ENCODE measurements around the gene NUP210. TPM values are rescaled to one million over a fixed set of nuclear protein-coding genes. Genes with fewer than 3 reads are reported as not detected.

NUP210 gene
- total and polyA plus RNA-seq, 2 experiments from 2014 or later: 6.7 to 8.4 TPM

GRCh38 chr3:13335503-13335902 lies 84.6 kb downstream of the NUP210 start:
- no peak overlapping the region for H3K4me3 ChIP-seq
- 94% methylated on average over 16 of the region's 16 CpGs for WGBS (ENCODE audit: low lambda C conversion rate, missing lambda C conversion rate)
- no peaks in the 10 kb centered on the region for H4K20me1 ChIP-seq (ENCODE audit: insufficient read depth, poor library complexity, severe bottlenecking)
- no peaks in the 10 kb centered on the region for H3K79me2 ChIP-seq
- no peak overlapping the region for H3K4me2 ChIP-seq
- no peak for DNase-seq (ENCODE audit: low spot score)
- no peak overlapping the region for H3K27ac ChIP-seq
- no peak overlapping the region for H2AFZ ChIP-seq
- H3K27me3 ChIP-seq: no peaks in the 10 kb centered on the region
- no peaks in the 10 kb centered on the region for H3K9me2 ChIP-seq (replicated peaks; ENCODE audit: insufficient read depth)
- no peaks in the 10 kb centered on the region for H3K9me3 ChIP-seq (ENCODE audit: low read depth)
- H3K4me1 ChIP-seq (ENCODE audit: insufficient read depth): no peaks in the 10 kb centered on the region
- no peaks in the 10 kb centered on the region for H3K36me3 ChIP-seq (replicated peaks; ENCODE audit: insufficient read depth, low read depth)
- no peak for TF ChIP-seq CTCF (IDR thresholded peaks at IDR 0.05; ENCODE audit: poor library complexity)
- TF ChIP-seq EZH2phosphoT487 (IDR thresholded peaks at IDR 0.05; ENCODE audit: low read depth, severe bottlenecking, unreplicated experiment): no peak
- TF ChIP-seq EZH2 (IDR thresholded peaks at IDR 0.05; ENCODE audit: borderline replicate concordance): no peak

- Histone ChIP-seq H3K27me3 (no peaks in the 10 kb centered on the region), H3K4me2 (no peak overlapping the region), H3K36me3 (replicated peaks; ENCODE audit: insufficient read depth, low read depth) (no peaks in the 10 kb centered on the region), H3K4me3 (no peak overlapping the region), H3K27ac (no peak overlapping the region), H4K20me1 (ENCODE audit: insufficient read depth, poor library complexity, severe bottlenecking) (no peaks in the 10 kb centered on the region), H3K4me1 (ENCODE audit: insufficient read depth) (no peaks in the 10 kb centered on the region), H3K9me2 (replicated peaks; ENCODE audit: insufficient read depth) (no peaks in the 10 kb centered on the region), H3K79me2 (no peaks in the 10 kb centered on the region), H3K9me3 (ENCODE audit: low read depth) (no peaks in the 10 kb centered on the region), H2AFZ (no peak overlapping the region)
- 62% methylated on average over 6 of the region's 6 CpGs for WGBS (ENCODE audit: low lambda C conversion rate, missing lambda C conversion rate)
- DNase-seq (ENCODE audit: low spot score): no peak
- no peak for TF ChIP-seq EZH2 (IDR thresholded peaks at IDR 0.05; ENCODE audit: borderline replicate concordance)
- TF ChIP-seq EZH2phosphoT487 (IDR thresholded peaks at IDR 0.05; ENCODE audit: low read depth, severe bottlenecking, unreplicated experiment): no peak
- TF ChIP-seq CTCF (IDR thresholded peaks at IDR 0.05; ENCODE audit: poor library complexity): no peak
These were observed 85.1 kb downstream of the NUP210 start for GRCh38 chr3:13335059-13335458.

GRCh38 chr3:13333236-13333897 lies 86.8 kb downstream of the NUP210 start:
- no peak overlapping the region for H3K4me2 ChIP-seq
- no peak overlapping the region for H2AFZ ChIP-seq
- no peaks in the 10 kb centered on the region for H3K9me2 ChIP-seq (replicated peaks; ENCODE audit: insufficient read depth)
- H3K4me3 ChIP-seq: no peak overlapping the region
- no peak for DNase-seq (ENCODE audit: low spot score)
- WGBS (ENCODE audit: low lambda C conversion rate, missing lambda C conversion rate): 91% methylated on average over 14 of the region's 14 CpGs
- no peak for TF ChIP-seq EZH2 (IDR thresholded peaks at IDR 0.05; ENCODE audit: borderline replicate concordance)
- TF ChIP-seq EZH2phosphoT487 (IDR thresholded peaks at IDR 0.05; ENCODE audit: low read depth, severe bottlenecking, unreplicated experiment): no peak
- TF ChIP-seq CTCF (IDR thresholded peaks at IDR 0.05; ENCODE audit: poor library complexity): no peak
- H3K36me3 ChIP-seq (replicated peaks; ENCODE audit: insufficient read depth, low read depth): no peaks in the 10 kb centered on the region
- no peaks in the 10 kb centered on the region for H3K79me2 ChIP-seq
- no peaks in the 10 kb centered on the region for H3K27me3 ChIP-seq
- no peaks in the 10 kb centered on the region for H4K20me1 ChIP-seq (ENCODE audit: insufficient read depth, poor library complexity, severe bottlenecking)
- H3K9me3 ChIP-seq (ENCODE audit: low read depth): no peaks in the 10 kb centered on the region
- no peak overlapping the region for H3K27ac ChIP-seq
- H3K4me1 ChIP-seq (ENCODE audit: insufficient read depth): no peaks in the 10 kb centered on the region
